NCI-H82 treated with DMSO at 0.1 percent for 48 hours (cell line): ENCODE measurements around the gene ENOPH1.
"Not testable (repeated sequence)": the region's sequence is repeated elsewhere in the genome, so short reads cannot be mapped to it uniquely, and the experiment has no call there.

ENCODE experiments used
- DNase-seq: peaks from one replicate; lab custom pipeline; 2025; ENCODE audit not compliant: unreplicated experiment; lab: John Stamatoyannopoulos, UW

Gene ENOPH1

GRCh38 chr4:82430193-82430963 lies at the start of gene ENOPH1, which contains the start of gene HNRNPDL:
Gene ENOPH1 (plus strand): TSS chr4:82430590. CDS start chr4:82430830, 240 bp downstream.
Gene HNRNPDL (minus strand): TSS chr4:82430462. CDS start chr4:82429690, 772 bp downstream.
- DNase-seq, result peak; percentile 75

GRCh38 chr4:82380831-82381230 lies 49.6 kb upstream of the ENOPH1 start:
- DNase-seq, result no peak

- no peak for DNase-seq
Observed at GRCh38 chr4:82381235-82381634, 49.2 kb upstream of the ENOPH1 start.

- DNase-seq, result no peak
Observed at GRCh38 chr4:82381661-82382296, 48.6 kb upstream of the ENOPH1 start.

GRCh38 chr4:82382751-82383150 lies 47.6 kb upstream of the ENOPH1 start:
- DNase-seq, result no peak

- DNase-seq, result not testable (repeated sequence)
Observed at GRCh38 chr4:82386312-82386711, 44.1 kb upstream of the ENOPH1 start.

GRCh38 chr4:82388405-82388804 lies 42.0 kb upstream of the ENOPH1 start:
- no peak for DNase-seq

- not testable (repeated sequence) for DNase-seq
Observed at GRCh38 chr4:82390061-82390460, 40.3 kb upstream of the ENOPH1 start.

- no peak for DNase-seq
Observed at GRCh38 chr4:82394896-82395295, 35.5 kb upstream of the ENOPH1 start.

GRCh38 chr4:82397527-82397926 lies 32.9 kb upstream of the ENOPH1 start:
- no peak for DNase-seq

- DNase-seq, result no peak
Observed at GRCh38 chr4:82398263-82398662, 32.1 kb upstream of the ENOPH1 start.

- DNase-seq, result no peak
Observed at GRCh38 chr4:82401600-82401999, 28.8 kb upstream of the ENOPH1 start.

- DNase-seq, result no peak
Observed at GRCh38 chr4:82402196-82402775, 28.1 kb upstream of the ENOPH1 start.

GRCh38 chr4:82403725-82404124 lies 26.7 kb upstream of the ENOPH1 start:
- no peak for DNase-seq

- not testable (repeated sequence) for DNase-seq
Observed at GRCh38 chr4:82415061-82415460, 15.3 kb upstream of the ENOPH1 start.

GRCh38 chr4:82415922-82416365 lies 14.4 kb upstream of the ENOPH1 start:
- no peak for DNase-seq

GRCh38 chr4:82419451-82419850 lies 10.9 kb upstream of the ENOPH1 start:
- DNase-seq, result no peak

GRCh38 chr4:82421796-82422560 lies 8.4 kb upstream of the ENOPH1 start:
- no peak for DNase-seq

GRCh38 chr4:82422616-82423015 lies 7.8 kb upstream of the ENOPH1 start:
- no peak for DNase-seq

- DNase-seq, result peak; percentile 16
Observed at GRCh38 chr4:82423245-82424054, 6.9 kb upstream of the ENOPH1 start.
